Measurements from ENCODE around the gene POFUT1.
"Not testable (repeated sequence)": the region's sequence is repeated elsewhere in the genome, so short reads cannot be mapped to it uniquely, and the experiment has no call there.

POFUT1 gene

GRCh38 chr20:32189691-32190615 is 17.7 kb upstream of the POFUT1 start:
- DNase-seq = peak; percentile 21

- DNase-seq = no peak
Observed at GRCh38 chr20:32190616-32191415, 16.9 kb upstream of the POFUT1 start.

- DNase-seq = no peak
Observed at GRCh38 chr20:32191422-32191821, 16.3 kb upstream of the POFUT1 start.

- DNase-seq = no peak
Observed at GRCh38 chr20:32191873-32192272, 15.8 kb upstream of the POFUT1 start.

- DNase-seq = no peak
Observed at GRCh38 chr20:32192698-32193097, 15.0 kb upstream of the POFUT1 start.

GRCh38 chr20:32193336-32193735 is 14.3 kb upstream of the POFUT1 start:
- not testable (repeated sequence) for DNase-seq

GRCh38 chr20:32193996-32194395 is 13.7 kb upstream of the POFUT1 start:
- no peak for DNase-seq

- DNase-seq = no peak
Observed at GRCh38 chr20:32195581-32195980, 12.1 kb upstream of the POFUT1 start.

- not testable (repeated sequence) for DNase-seq
Observed at GRCh38 chr20:32196613-32197012, 11.1 kb upstream of the POFUT1 start.

GRCh38 chr20:32197136-32197535 is 10.5 kb upstream of the POFUT1 start:
- not testable (repeated sequence) for DNase-seq

GRCh38 chr20:32199006-32199405 is 8.7 kb upstream of the POFUT1 start:
- DNase-seq = no peak

- DNase-seq = no peak
Observed at GRCh38 chr20:32201296-32201976, 6.2 kb upstream of the POFUT1 start.

- DNase-seq = no peak
Observed at GRCh38 chr20:32201977-32202363, 5.7 kb upstream of the POFUT1 start.

GRCh38 chr20:32203356-32204204 is 4.1 kb upstream of the POFUT1 start:
- no peak for DNase-seq

GRCh38 chr20:32204205-32205109 is 3.2 kb upstream of the POFUT1 start:
- DNase-seq = no peak

GRCh38 chr20:32205110-32205842 is 2.4 kb upstream of the POFUT1 start:
- DNase-seq = no peak

- DNase-seq = no peak
Observed at GRCh38 chr20:32205843-32206759, 1.6 kb upstream of the POFUT1 start.

GRCh38 chr20:32206760-32207625 is 687 bp upstream of the POFUT1 start:
- DNase-seq = no peak

All from CD4-positive, alpha-beta T cell treated with Interferon gamma for 1 hour (primary cell).